IPS-15b (cell line): ENCODE measurements around the gene DAZAP1.
A peak's percentile ranks its signal among the peaks of the same experiment; 100 is the strongest.
"Not testable (repeated sequence)": the region's sequence is repeated elsewhere in the genome, so short reads cannot be mapped to it uniquely, and the experiment has no call there.

Experiments used
- H3K27me3 ChIP-seq: one replicate; pipeline ENCODE4 v1.6.1; 2013; ENCODE audit warnings: low read length; ENCODE audit not compliant: control insufficient read depth, insufficient read depth
- H3K36me3 ChIP-seq: one replicate; pipeline ENCODE4 v1.6.1; 2013; ENCODE audit warnings: low read length; ENCODE audit not compliant: control insufficient read depth, insufficient read depth
- H3K4me1 ChIP-seq: one replicate; pipeline ENCODE4 v1.6.1; 2013; ENCODE audit warnings: mild to moderate bottlenecking, low read length; ENCODE audit not compliant: control insufficient read depth, insufficient read depth
- H3K4me3 ChIP-seq: one replicate; pipeline ENCODE4 v1.5.1; 2013; ENCODE audit warnings: low read depth, low read length
- H3K9ac ChIP-seq: one replicate; pipeline ENCODE4 v1.6.1; 2013; ENCODE audit warnings: low read depth, mild to moderate bottlenecking, low read length
- H3K9me3 ChIP-seq: one replicate; pipeline ENCODE4 v1.6.1; 2013; ENCODE audit warnings: mild to moderate bottlenecking, low read length; ENCODE audit not compliant: control insufficient read depth, insufficient read depth

DAZAP1 gene

DNA sequence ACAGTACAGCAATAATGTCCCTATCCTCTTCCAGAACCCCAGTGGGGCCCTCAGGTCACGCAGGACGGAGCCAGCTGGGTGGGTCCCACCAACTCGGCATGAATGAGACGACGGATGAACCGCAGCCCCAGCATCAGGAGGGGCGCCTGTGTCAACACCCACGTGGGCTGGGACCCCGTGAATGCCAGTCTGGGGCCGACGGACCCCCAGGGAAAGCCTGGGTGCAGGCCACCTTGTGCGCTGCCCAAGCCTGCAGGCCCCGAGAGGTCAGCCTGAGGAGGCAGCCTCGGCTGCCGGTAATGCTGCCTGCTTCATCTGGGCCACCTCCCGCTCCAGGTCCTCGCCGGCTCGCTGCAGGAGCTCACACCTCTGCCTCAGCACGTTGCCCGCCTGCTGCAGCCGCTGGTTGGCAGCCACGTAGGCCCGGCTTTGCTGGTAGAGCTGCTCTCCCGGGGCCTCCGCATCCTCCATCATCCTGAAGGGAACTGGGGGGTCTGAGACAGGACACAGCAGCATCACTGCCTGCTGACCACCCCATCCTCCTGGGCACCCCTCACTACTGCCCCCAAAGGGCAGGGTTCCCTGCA lies 67.5 kb downstream of the DAZAP1 start:
- H3K9ac ChIP-seq, result no peak overlapping the region
- H3K4me3 ChIP-seq, result no peak overlapping the region
- H3K36me3 ChIP-seq, result peaks cover 5% of the 10 kb centered on the region
- H3K9me3 ChIP-seq, result no peaks in the 10 kb centered on the region
- peaks cover 25% of the 10 kb centered on the region for H3K27me3 ChIP-seq
- no peaks in the 10 kb centered on the region for H3K4me1 ChIP-seq

- peaks cover 20% of the 10 kb centered on the region for H3K27me3 ChIP-seq
- peaks cover 5% of the 10 kb centered on the region for H3K36me3 ChIP-seq
- H3K9ac ChIP-seq, result no peak overlapping the region
- no peaks in the 10 kb centered on the region for H3K4me1 ChIP-seq
- no peak overlapping the region for H3K4me3 ChIP-seq
- H3K9me3 ChIP-seq, result no peaks in the 10 kb centered on the region
Measured at GRCh38 chr19:1475751-1476437, 68.5 kb downstream of the DAZAP1 start.

DNA sequence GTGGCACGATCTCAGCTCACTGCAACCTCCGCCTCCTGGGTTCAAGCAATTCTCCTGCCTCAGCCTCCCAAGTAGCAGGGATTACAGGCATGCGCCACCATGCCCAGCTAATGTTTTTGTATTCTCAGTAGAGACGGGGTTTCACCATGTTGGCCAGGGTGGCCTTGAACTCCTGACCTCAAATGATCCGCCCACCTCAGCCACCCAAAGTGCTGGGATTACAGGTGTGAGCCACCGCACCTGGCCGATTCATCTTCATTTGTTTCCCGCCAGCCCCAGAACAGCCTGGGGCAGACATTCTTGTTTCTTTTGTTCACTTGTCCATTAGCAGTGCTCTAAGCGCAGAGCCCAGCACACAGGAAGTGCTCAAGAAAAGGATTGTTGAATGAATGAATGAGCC lies 69.7 kb downstream of the DAZAP1 start:
- H3K27me3 ChIP-seq, H3K9ac ChIP-seq, H3K4me3 ChIP-seq, H3K4me1 ChIP-seq, H3K36me3 ChIP-seq, H3K9me3 ChIP-seq: not testable (repeated sequence)

DNA sequence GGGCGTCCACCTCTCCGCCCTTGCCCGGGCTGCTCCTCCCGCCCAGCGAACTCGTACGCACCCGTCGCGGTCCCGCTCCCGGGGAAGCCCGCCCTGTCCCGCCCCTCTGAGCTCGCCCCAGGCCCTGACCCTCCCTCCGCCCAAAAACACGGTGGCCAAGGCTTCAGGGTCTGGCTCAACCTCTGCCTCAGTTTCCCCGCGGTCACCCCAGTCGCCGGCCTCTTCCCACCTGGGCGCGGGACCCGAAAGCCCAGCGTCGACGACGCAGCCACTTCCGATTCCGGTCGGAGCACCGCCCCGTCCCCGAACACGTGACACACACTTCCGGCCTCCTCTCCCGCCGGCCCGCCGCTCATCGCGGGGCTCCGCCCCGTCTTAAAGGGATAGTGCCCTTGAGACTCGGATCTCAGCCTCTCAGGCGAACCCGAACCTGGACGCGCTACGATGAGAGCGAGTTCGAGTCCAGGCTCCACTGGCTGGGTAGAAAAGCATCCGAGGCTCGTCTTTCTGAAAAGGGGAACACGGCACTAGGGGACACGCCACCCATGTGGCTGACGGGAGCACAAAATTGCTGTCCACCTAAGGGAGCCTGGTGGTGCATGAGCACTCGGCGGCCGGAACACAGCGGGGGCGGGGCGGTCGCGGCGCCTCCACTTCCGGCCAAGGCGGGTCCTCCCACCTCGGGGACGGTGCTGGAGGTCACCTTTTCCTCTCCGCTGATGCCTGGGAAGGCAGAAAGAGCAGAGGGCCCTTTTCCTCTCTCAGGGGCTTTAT lies 71.7 kb downstream of the DAZAP1 start, which contains the start of gene C19orf25:
TSS of gene C19orf25 (minus strand) at position 282 of the 774 bp plus-strand sequence. CDS start 312 bp downstream, outside the sequence.
- H3K27me3 ChIP-seq, result no peaks in the 10 kb centered on the region
- H3K9me3 ChIP-seq, result no peaks in the 10 kb centered on the region
- peak within 1 kb of the TSS; percentile 87 for H3K9ac ChIP-seq
- H3K4me3 ChIP-seq, result peak within 1 kb of the TSS; percentile 96
- H3K4me1 ChIP-seq, result no peaks in the 10 kb centered on the region
- peaks cover 8% of the 10 kb centered on the region for H3K36me3 ChIP-seq

GRCh38 chr19:1481224-1481892 lies 74.0 kb downstream of the DAZAP1 start:
- H3K27me3 ChIP-seq, result no peaks in the 10 kb centered on the region
- H3K4me1 ChIP-seq, result no peaks in the 10 kb centered on the region

DNA sequence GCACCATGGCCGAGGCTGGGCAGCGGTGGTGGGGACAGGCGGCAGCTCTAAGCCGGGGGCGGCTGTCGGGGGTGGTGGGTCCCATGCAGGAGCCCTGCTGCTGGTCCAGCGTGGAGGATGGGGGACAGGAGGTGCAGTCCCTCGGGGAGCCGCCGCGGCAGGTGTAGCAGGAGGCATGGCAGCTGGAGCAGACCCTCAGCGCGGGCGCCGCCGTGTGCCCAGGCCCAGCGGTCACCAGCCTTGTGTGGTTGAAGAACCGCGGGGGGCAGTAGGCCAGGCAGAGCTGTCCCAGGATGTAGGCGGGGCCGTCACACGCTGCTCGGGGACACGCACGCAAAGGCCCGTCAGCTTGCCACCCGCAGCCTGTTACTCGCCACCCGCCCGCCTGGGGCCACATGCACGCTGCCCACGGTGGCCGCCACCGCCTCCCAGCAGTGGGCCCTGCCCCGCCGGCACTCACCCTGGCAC lies 74.5 kb downstream of the DAZAP1 start:
- H3K9me3 ChIP-seq, result no peaks in the 10 kb centered on the region
- no peak overlapping the region for H3K4me3 ChIP-seq
- H3K4me1 ChIP-seq, result no peaks in the 10 kb centered on the region
- no peaks in the 10 kb centered on the region for H3K27me3 ChIP-seq
- no peak overlapping the region for H3K9ac ChIP-seq
- peaks cover 3% of the 10 kb centered on the region for H3K36me3 ChIP-seq

More at GRCh38 chr19:1481224-1481892, 74.0 kb downstream of the DAZAP1 start:
- Histone ChIP-seq H3K9me3 (no peaks in the 10 kb centered on the region), H3K4me3 (no peak overlapping the region), H3K36me3 (peaks cover 3% of the 10 kb centered on the region), H3K9ac (no peak overlapping the region)

- Histone ChIP-seq H3K4me1 (no peaks in the 10 kb centered on the region), H3K9ac (no peak overlapping the region), H3K4me3 (no peak overlapping the region), H3K36me3 (peaks cover 3% of the 10 kb centered on the region), H3K27me3 (no peaks in the 10 kb centered on the region), H3K9me3 (no peaks in the 10 kb centered on the region)
Measured at GRCh38 chr19:1482361-1483130, 75.2 kb downstream of the DAZAP1 start.

DNA sequence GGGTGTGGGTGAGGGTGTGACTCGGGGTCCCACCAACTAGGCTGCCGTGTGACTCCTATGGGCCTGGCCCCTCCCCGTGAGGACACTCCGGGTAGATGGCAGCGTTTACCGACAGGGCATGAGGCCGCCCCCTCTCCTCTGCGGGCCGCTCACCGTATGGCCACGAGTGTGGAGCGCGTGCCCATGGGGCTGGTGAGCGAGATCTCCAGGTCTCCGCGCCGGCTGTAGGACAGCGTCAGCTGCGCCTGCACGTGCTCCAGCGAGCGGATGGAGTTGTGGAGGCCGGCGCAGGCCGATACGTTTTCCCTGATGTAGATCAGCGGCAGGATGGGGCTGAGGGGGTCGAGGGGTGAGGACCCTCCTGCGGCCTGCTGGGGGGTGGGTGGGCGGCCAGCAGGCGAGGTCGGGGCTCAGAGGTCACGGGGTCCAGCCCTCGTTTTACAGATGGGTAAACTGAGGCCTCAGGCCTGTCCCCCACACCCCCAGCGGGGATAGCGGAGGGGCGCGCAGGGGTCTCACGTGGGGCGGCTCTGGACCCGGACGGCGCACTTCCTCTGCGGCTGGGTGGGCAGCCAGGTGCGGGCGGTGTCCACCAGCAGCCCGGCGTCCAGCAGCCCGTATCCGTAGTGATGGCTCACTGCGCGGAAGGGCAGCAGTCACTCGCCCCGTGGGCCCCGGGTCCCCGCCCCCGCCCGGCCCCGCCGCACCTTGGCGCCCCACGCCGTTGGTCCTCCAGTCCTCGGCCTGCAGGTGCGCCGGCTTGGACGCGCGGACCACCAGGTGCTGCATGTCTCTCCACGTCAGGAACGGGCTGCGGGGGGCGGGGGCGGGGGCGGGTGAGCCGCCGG lies 76.0 kb downstream of the DAZAP1 start:
- Histone ChIP-seq H3K9me3 (no peaks in the 10 kb centered on the region), H3K27me3 (no peaks in the 10 kb centered on the region), H3K9ac (no peak overlapping the region), H3K4me1 (no peaks in the 10 kb centered on the region), H3K36me3 (peaks cover 3% of the 10 kb centered on the region), H3K4me3 (no peak overlapping the region)

GRCh38 chr19:1483979-1484428 lies 76.6 kb downstream of the DAZAP1 start:
- Histone ChIP-seq H3K9me3 (no peaks in the 10 kb centered on the region), H3K9ac (no peak overlapping the region), H3K36me3 (peaks cover 3% of the 10 kb centered on the region), H3K27me3 (no peaks in the 10 kb centered on the region), H3K4me1 (no peaks in the 10 kb centered on the region), H3K4me3 (no peak overlapping the region)
